Activated T-cell treated with anti-CD3 and anti-CD28 coated beads for 48 hours (primary cell): ENCODE results near the gene WNK4.
A peak's percentile ranks its signal among the peaks of the same experiment; 100 is the strongest.

Experiments used
- DNase-seq: peaks from one replicate; pipeline ENCODE4 v3.0.0-alpha.2; 2020; ENCODE audit warnings: low read depth

Gene WNK4

DNA sequence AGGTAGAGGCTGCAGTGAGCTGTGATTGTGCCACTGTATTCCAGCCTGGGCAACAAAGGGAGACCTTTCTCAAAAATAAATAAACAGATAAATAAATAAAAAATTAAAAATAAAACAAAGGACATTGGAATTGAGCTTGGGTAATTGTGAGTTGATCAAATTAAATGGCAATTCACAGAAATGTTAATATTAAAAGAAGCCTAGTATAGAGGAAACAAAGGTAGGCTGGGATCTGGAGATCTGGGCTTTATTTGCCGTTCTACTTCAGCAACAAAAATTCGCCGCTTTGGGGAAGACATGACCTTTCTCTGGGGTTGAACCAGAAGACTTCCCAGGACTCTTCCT lies 7.5 kb upstream of the WNK4 start:
- DNase-seq = no peak

GRCh38 chr17:42773290-42774035 lies 6.9 kb upstream of the WNK4 start, which contains the start of gene VPS25:
TSS of gene VPS25 (plus strand) at chr17:42773449. CDS start at chr17:42773476, 27 bp downstream.
- peak; percentile 67 for DNase-seq

GRCh38 chr17:42774066-42774745 lies 6.2 kb upstream of the WNK4 start:
- DNase-seq = no peak

DNA sequence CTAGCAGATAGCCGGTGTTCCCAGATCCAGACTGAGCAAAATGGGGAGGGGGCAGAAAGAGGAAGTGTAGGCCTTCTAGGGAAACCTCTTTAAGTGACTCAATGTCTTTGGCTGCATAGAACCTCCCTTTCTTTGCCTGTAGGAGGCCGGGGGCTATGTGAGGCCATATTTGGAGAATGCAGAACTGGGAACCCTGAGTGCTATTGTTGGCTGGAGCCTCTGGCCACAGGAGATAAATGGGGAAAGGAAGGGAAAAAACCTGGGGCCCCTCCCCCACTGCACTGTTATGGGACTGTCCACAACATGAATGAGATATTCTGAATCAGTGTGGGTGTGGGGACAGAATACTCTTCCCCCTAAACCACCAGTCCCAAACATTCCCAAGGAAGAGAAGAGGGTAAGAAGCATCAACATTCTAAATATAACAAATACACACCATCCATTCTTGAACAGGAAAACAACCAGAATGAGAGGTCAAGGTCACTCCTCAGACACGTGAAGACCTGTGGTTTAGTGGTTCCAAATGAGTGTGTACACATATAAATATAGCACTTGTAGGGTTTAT lies 4.8 kb upstream of the WNK4 start:
- DNase-seq = no peak

DNA sequence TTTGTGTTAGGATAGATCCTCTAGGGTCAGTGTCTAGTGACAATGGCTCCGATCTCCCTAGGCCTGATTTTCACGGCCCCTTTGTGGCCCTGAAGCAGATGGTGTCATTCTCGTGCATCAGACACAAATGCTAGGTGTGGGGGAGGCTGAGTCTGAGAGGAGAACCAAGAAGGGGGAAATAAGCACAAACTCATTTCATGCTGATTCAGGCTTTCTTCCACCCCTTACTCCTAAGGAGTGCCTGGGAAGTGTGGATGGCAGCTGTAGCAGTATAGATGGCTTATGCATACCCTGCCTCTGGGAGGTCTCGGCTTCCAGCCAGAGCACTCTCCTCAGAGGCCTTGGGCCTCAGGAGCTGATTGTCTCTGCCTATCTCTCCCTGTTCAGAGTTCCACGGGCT lies 1.8 kb upstream of the WNK4 start:
- no peak for DNase-seq

DNA sequence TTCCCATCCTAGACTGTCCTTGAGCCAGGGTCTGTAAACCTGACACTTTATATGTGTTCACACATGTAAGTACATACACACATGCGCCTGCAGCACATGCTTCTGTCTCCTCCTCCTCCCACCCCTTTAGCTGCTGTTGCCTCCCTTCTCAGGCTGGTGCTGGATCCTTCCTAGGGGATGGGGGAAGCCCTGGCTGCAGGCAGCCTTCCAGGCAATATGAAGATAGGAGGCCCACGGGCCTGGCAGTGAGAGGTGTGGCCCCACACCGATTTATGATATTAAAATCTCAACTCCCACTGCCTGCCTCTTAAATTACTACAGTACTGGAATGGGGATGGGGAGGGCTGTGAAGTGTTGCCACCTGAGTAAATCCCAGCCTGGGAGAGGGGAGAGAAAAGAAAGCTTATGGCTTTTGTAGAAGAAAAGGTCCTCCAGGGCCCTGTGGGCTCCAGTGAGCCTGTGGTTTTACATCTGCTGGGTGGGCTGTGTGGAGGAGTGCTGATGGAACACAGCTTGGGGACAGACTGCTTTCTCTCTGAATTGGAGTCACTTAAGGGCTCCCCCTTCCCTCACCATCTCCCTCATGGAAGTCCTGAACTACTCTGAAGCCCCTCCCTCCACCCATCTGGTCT lies 990 bp upstream of the WNK4 start:
- DNase-seq = no peak

DNA sequence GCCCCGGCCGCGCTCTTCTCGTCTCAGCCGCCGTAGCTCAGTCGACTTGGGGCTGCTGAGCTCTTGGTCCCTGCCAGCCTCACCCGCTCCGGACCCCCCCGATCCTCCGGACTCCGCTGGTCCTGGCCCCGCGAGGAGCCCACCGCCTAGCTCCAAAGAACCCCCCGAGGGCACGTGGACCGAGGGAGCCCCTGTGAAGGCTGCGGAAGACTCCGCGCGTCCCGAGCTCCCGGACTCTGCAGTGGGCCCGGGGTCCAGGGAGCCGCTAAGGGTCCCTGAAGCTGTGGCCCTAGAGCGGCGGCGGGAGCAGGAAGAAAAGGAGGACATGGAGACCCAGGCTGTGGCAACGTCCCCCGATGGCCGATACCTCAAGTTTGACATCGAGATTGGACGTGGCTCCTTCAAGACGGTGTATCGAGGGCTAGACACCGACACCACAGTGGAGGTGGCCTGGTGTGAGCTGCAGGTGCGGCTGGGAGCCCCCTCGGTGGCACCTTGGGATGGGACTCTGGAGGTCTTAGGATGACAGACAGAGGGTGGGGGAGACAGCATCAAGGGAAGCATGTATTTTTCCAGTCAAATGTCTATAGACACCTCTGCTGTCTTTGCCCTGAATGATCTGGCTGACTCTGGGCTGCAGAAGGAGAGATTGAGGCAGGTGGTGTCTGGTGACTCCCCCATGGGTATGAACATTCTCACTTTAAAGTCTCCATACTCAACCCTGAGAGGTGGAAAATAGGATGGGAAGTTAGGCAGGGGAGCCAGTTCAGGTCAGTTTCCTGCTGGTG lies 635 bp downstream of the WNK4 start:
- no peak for DNase-seq

DNA sequence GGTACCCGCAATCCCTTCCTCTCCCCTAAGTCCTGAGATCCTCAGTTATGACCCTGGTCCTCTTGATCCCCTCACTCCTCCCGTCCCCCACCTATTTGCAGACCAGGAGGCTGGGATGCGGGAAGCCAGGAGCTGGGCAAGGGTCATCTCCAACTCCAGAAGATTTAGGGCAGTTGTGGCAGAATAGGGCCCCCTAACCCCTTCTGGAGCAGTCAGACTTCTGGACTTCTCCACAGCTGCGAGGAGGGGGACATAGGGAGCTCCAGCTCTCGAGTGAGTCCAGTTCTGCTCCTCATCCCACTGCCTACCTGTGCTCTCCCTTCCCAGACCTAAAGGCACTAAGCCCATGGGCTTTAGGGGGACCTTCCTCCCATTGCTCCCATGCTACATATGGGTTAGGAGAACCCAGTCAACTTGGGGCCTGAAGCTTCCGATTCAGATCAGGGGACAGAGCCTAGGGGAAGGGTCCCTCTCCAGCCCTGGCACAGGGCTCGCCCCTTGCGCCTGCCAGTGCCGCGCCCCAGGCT lies 1.3 kb downstream of the WNK4 start:
- no peak for DNase-seq

GRCh38 chr17:42782166-42783061 lies 2.0 kb downstream of the WNK4 start:
- no peak for DNase-seq

DNA sequence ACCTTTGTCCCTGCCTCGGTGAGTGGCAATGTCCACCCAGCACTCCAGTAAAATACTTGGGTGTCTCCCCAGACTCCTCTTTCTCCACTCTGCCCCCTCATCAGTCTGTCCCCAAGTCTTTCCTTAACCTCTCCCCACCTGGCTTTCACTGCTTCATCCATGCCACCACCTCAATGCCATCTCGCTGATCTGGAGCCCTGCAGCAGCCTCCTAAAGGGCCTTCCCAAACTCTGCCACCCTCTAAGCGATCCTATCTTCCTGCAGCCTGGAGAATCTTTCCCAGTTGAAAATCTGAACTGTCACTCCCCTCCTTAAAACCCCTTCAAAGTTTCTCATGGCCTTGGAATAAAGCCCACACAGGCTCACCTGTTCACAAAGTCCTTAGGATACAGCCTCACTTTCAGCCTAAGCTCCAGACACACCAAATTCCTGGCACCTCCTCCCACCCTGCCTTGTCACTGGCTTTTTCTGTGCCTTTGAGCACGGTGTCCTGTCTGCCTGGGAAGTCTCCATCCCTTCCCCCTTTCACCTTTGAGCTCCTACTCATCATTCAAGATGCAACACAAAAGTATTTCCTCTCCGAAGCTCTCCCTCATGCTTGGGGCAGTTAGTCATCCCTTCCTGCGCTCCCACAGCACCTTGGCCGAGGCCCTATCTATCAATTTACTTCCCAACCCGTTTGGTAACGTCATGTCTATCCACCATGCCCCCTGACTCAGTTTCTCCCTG lies 2.8 kb downstream of the WNK4 start:
- DNase-seq = no peak

- DNase-seq = no peak
These were observed 3.4 kb downstream of the WNK4 start for GRCh38 chr17:42783791-42784138.

DNA sequence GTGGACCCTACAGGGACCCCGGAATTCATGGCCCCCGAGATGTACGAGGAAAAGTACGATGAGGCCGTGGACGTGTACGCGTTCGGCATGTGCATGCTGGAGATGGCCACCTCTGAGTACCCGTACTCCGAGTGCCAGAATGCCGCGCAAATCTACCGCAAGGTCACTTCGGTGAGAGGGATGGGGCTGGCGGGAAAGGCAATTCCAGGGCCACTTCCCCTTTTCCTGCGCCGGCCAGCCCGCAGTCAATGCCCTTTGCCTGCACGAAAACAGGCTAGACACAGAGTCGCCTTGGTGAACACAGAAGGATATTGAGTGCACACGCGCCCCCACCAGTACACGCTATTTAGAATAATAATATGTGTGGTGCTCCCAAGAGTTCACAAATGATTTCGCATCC lies 4.0 kb downstream of the WNK4 start:
- no peak for DNase-seq

DNA sequence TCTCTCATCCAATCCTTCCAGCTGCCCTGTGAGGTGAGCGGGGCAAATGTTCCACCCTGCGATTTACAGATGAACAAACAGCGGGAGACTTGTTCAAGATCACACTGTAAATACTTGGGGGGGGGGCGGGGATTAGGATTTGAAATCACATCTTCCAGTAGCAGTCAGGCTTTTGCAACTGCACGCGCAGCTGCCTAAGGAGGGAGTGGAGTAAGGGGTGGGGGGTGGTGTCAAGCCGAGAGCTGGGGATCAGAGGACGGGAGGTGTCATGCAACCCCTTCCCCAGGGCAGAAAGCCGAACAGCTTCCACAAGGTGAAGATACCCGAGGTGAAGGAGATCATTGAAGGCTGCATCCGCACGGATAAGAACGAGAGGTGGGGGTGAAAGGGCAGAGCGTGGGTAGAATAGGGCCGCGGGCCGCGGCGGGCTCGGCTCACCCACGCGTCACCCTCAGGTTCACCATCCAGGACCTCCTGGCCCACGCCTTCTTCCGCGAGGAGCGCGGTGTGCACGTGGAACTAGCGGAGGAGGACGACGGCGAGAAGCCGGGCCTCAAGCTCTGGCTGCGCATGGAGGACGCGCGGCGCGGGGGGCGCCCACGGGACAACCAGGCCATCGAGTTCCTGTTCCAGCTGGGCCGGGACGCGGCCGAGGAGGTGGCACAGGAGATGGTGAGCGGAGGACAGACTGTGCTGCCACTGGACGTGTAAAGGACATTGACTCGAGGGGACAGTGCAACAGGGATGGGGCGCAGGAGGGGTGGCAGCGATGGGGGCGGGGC lies 4.6 kb downstream of the WNK4 start:
- no peak for DNase-seq

GRCh38 chr17:42787266-42787665 lies 6.9 kb downstream of the WNK4 start:
- DNase-seq = no peak

- no peak for DNase-seq
These were observed 11.5 kb downstream of the WNK4 start for GRCh38 chr17:42791948-42792347.

DNA sequence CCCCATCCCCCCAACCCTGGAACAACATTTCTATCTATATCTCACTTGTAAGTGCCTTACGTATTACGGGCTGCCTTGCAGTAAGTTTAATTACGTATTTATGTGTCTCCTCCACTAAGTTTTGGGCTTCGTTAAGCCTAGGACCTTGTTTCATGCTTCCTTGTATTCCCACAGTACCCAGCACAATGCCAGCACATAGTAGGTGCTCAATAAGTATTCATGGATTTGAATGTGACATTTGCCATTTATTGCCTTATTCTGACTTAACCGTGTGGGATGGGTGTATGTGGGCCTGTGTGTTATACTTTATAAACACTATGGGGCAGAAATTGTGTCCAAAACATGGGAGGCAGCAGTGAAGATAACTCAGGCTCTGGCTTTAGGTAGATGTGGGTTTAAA lies 12.1 kb downstream of the WNK4 start:
- no peak for DNase-seq

- no peak for DNase-seq
These were observed 14.7 kb downstream of the WNK4 start for GRCh38 chr17:42795061-42795460.

GRCh38 chr17:42795465-42795864 lies 15.1 kb downstream of the WNK4 start:
- no peak for DNase-seq

GRCh38 chr17:42796066-42796758 lies 15.8 kb downstream of the WNK4 start:
- no peak for DNase-seq
